ENCODE results near the gene TMEM161B.

The TMEM161B gene

DNA sequence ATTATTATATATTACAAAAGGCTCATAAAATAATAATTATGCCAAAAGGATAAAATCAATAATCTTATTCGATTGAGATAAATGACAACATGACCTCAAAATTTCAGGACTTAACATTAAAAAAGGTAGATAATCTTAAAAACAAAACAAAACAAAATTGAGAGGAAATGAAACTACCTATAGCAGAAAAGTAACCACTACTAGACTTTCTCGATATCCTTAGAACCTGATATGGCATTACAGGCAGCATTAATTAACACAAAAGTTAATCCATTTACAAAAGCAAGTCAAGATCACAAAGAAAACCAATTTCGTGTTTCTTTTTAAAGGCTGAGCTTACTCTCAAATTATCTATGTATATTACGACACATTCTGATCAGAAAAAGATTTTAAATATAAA, 29.9 kb downstream of the TMEM161B start:
- no peak overlapping the region for H3K4me3 ChIP-seq (ENCODE audit: low read depth, low read length)
- DNase-seq (ENCODE audit: low read depth), result no peak
- TF ChIP-seq, protein P1, sequence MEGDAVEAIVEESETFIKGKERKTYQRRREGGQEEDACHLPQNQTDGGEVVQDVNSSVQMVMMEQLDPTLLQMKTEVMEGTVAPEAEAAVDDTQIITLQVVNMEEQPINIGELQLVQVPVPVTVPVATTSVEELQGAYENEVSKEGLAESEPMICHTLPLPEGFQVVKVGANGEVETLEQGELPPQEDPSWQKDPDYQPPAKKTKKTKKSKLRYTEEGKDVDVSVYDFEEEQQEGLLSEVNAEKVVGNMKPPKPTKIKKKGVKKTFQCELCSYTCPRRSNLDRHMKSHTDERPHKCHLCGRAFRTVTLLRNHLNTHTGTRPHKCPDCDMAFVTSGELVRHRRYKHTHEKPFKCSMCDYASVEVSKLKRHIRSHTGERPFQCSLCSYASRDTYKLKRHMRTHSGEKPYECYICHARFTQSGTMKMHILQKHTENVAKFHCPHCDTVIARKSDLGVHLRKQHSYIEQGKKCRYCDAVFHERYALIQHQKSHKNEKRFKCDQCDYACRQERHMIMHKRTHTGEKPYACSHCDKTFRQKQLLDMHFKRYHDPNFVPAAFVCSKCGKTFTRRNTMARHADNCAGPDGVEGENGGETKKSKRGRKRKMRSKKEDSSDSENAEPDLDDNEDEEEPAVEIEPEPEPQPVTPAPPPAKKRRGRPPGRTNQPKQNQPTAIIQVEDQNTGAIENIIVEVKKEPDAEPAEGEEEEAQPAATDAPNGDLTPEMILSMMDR (conservative IDR thresholded peaks at IDR 0.05; ENCODE audit: low read depth, low read length), result no peak

DNA sequence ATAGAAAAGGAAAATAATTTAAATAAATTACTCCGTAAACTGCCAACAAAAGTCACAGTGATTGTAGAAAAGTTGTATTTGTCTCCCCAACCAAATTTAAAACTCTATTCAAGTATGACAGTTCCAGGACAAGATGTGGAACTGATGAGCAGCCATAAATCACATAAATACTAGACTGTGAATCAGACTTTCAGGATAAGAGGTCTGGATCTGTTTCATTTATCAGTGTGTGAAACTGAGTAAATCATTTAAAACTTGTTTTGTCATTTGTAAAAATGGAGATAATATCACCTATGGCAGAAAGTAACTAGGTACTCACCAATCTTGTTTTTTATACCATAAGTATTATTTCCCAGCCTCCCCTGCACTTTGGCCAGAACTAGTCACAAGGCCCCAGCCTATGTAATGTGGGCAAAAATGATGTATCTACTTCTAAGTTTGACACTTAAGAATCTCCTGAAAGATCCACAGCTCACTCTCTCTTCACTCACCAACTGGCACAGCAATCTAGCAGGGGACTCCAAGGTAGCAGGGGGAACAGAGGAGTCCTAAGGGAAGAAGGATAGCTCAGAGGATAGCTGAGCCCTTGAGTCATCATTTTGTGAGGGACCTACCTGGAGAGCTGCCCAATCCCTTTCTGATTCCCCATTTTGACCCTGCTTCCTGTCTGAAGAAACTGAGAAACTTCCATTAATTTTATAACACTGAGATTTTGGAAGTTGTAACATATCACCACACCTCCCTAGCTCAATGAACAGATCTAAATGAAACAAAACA, 31.6 kb downstream of the TMEM161B start:
- H3K4me3 ChIP-seq (ENCODE audit: low read depth, low read length), result no peak overlapping the region
- peak; percentile 39 for DNase-seq (ENCODE audit: low read depth)
- TF ChIP-seq, protein P1 (conservative IDR thresholded peaks at IDR 0.05; ENCODE audit: low read depth, low read length), result no peak

DNA sequence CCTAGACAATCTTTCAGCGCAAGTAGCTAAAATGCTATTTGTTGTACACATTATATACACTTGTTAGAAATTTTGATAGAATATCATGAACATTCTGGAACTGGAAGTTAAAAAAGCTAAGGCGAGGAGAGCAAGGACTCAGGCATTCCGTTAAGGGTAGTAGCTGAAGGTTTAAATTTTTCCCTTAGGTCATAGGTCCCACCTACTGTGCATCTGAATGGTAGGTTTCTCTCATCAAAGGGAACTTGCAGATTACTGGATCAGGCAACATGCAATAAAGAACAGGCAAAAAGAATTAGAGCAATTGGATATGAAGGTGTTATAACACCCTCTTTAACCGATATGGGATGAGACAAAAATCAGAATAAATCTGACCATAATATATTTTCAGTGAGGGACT, 32.8 kb downstream of the TMEM161B start:
- H3K4me3 ChIP-seq (ENCODE audit: low read depth, low read length), result no peak overlapping the region
- DNase-seq (ENCODE audit: low read depth), result no peak
- TF ChIP-seq, protein P1 (conservative IDR thresholded peaks at IDR 0.05; ENCODE audit: low read depth, low read length), result no peak

DNA sequence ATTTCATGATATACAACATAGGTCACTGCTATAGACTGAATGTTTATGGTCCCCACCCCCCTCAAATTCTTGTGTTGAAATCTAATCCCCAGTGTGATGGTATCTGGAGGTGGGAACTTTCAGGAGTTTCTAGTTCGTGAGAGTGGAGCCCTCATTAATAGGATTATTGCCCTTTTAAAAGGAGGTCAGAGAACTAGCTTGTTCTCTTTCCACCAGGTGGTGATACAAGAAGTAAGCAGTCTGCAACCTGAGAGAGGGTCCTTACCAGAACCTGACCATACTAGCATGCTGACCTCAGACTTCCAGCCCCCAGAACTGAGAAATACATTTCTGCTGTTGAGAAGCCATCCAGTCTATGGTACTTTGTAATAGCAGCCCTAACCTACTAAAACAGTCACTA, 33.3 kb downstream of the TMEM161B start:
- H3K4me3 ChIP-seq (ENCODE audit: low read depth, low read length), result no peak overlapping the region
- no peak for DNase-seq (ENCODE audit: low read depth)
- TF ChIP-seq, protein P1 (conservative IDR thresholded peaks at IDR 0.05; ENCODE audit: low read depth, low read length), result no peak

DNA sequence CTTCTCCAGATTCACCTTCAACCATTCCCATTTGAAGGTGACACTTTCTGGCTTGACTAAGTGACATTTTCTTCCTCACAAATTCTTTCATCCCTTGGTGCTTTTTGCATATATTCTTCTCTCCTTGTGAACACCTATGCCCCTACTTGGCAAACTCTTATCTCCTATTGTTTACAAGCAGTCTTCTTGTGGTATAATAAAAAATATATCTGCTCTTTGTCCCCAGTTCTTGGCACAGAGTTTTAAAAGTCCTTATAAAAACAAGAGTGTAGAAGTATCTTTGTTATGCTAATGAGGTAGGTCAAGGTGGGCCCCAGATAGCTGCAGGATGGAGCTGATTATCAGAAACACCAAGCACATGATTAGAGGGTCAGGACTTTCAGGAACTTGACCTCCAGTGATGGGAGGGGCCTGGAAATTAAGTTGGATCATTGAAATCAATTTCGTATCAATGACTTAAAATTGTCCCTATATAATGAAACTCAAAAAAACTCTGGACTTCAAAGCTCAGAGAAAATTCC, 38.0 kb downstream of the TMEM161B start:
- TF ChIP-seq, protein P1 (conservative IDR thresholded peaks at IDR 0.05; ENCODE audit: low read depth, low read length), result no peak
- DNase-seq (ENCODE audit: low read depth), result no peak
- no peak overlapping the region for H3K4me3 ChIP-seq (ENCODE audit: low read depth, low read length)

DNA sequence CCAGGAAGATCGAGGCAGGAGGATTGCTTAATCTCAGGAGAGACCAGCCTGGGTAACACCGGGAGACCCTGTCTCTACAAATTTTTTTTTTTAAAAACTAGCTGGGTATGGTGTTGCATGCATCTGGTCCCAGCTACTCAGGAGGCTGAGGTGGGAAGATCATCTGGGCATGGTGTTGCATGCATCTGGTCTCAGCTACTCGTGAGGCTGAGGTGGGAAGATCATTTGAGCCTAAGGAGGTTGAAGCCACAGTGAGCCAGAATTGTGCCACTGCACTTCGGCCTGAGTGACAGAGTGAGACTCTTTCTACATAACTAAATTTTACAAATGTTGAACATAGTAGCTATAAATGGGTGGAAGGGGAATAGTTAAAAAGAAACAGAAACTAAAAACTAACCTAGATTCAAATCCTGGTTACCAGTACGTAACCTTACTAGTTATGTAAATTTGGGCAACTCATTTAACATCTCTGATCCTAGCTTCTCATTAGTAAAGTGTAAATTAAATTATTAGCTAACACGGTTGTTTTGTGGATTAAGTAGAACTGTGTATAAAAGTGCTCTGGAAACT, 41.7 kb downstream of the TMEM161B start:
- DNase-seq (ENCODE audit: low read depth), result no peak
- H3K4me3 ChIP-seq (ENCODE audit: low read depth, low read length), result no peak overlapping the region
- TF ChIP-seq, protein P1 (conservative IDR thresholded peaks at IDR 0.05; ENCODE audit: low read depth, low read length), result no peak
